AG09309 (cell line): ENCODE data around the gene SH3TC1.

Experiments
- DNase-seq: peaks from one replicate; pipeline ENCODE4 v3.0.0-alpha.2; 2010; ENCODE audit warnings: low read depth
- H3K4me3 ChIP-seq: 2 replicates; pipeline ENCODE4 v1.5.1; 2011; ENCODE audit warnings: mild to moderate bottlenecking, low read depth, low read length, moderate library complexity; ENCODE audit not compliant: control insufficient read depth
- TF ChIP-seq, protein P1 (sequence below): IDR thresholded peaks from 2 replicates; pipeline ENCODE4 v1.5.1; 2011; ENCODE audit warnings: mild to moderate bottlenecking, low read depth, low read length, inconsistent platforms; ENCODE audit not compliant: insufficient read depth, control insufficient read depth; ENCODE audit errors: missing control alignments

Gene SH3TC1

DNA sequence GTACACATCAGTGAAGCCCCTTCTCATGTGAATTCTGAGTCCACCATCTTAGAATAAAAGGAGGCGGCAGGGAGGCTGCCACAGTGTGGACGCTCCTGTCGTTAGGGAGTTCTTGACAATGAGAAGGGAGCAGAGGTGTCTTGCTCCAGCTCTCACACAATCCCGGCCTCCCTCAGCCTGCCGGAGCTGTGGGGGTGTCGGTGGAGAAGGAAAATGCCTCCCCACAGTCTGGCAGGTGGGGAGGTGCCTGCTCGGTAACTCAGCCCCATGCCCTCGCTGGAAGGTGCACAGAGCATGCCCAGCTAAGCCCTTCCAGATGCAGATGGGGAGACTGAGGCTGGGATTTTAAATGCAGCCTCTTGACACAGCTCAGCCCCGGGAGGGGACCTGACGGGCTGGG is 20.0 kb upstream of the SH3TC1 start:
- no peak for DNase-seq
- TF ChIP-seq, protein P1, sequence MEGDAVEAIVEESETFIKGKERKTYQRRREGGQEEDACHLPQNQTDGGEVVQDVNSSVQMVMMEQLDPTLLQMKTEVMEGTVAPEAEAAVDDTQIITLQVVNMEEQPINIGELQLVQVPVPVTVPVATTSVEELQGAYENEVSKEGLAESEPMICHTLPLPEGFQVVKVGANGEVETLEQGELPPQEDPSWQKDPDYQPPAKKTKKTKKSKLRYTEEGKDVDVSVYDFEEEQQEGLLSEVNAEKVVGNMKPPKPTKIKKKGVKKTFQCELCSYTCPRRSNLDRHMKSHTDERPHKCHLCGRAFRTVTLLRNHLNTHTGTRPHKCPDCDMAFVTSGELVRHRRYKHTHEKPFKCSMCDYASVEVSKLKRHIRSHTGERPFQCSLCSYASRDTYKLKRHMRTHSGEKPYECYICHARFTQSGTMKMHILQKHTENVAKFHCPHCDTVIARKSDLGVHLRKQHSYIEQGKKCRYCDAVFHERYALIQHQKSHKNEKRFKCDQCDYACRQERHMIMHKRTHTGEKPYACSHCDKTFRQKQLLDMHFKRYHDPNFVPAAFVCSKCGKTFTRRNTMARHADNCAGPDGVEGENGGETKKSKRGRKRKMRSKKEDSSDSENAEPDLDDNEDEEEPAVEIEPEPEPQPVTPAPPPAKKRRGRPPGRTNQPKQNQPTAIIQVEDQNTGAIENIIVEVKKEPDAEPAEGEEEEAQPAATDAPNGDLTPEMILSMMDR, result no peak
- no peak overlapping the region for H3K4me3 ChIP-seq

DNA sequence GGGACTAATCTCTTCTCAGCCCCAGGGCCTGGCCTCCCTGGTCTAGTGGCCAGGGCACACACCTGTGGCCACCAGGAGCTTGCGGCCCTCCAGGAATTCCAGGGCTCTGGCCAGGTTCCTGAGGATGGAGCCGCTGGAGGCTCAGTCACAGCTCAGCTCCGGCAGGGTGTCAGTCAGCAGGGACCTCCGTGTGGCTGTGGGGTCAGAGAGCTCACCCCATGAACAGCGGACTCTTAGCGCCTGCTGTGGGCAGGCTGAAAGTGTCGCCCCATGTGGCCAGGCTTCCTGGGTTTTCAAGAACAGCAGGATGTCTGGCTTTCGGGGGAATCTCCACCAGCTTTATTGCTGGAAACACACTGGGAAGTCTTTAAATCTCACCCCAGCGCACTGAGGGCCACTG is 19.3 kb upstream of the SH3TC1 start:
- no peak for DNase-seq
- no peak overlapping the region for H3K4me3 ChIP-seq
- TF ChIP-seq, protein P1, result no peak

DNA sequence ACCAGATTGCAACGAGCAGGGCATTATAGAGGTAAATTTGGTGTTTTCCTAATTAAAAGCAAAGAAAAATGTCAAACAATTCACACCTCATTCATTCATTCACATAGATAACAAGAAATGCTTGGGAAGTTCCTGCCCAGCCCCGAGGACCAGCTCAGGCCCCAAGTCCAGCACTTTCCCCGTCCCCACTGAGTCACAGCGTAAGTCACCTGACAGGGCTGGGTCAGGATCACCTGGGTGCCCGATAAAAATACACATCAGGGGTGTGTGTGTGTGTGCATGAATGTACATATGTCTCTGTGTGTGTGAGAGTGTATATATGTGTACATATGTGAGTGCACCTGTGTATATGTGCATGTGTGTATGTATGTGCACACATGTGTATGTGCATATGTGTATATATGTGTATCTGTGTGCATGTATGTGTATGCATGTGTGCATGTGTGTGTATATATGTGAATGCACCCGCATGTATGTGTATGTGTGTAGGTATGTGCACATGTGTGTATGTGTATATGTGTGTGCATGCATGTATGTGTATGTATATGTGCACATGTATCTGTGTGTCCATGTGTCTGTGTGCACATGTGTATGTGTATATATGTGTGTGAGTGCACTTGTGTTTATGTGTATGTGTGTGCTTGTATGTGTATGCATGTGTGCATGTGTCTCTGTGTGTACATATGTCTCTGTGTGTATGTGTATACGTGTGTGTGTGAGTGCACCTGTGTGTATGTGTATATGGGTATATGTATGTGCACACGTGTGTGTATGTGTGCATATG is 18.6 kb upstream of the SH3TC1 start:
- H3K4me3 ChIP-seq, result no peak overlapping the region
- DNase-seq, result no peak
- TF ChIP-seq, protein P1, result no peak

DNA sequence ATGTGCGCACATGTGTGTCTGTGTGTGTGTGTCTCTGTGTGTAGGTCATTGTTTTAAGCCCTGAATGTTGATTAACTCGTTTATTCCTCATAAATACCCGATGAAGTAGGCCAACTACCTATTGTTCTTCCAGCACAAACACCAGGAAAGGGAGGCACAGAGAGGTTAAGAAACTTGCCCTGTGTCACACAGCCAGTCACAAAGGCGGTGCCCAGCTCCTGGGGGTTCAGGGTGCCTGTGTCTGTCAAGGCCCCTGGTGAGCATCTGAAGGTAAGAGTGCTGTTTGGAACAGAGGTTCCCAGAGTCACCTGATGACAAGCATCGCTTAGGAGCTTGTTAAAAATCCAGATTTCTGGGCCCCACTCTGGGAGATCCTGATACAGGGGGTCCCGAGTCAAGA is 18.0 kb upstream of the SH3TC1 start:
- no peak for DNase-seq
- H3K4me3 ChIP-seq, result no peak overlapping the region
- TF ChIP-seq, protein P1, result no peak

DNA sequence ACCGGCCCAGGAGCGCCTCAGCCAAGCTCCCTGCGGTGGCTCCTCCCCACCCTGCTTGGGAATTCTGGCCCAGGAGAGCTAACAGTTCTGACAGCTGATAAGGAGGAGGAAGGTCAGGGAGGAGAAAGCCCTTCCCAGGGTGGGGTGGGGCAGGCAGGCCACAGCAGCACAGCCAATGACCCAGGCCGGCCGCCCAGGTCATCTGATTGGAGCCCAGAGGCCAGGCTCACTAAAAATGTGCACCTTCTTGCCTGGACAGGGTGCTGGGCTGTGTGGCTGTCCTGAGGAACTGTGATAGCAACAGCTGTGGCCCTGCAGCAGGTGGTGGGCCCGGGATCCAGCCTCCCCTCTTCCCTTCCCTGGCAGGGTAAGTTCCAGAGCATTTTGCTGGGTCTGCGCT is 17.2 kb upstream of the SH3TC1 start:
- TF ChIP-seq, protein P1, result no peak
- no peak overlapping the region for H3K4me3 ChIP-seq
- DNase-seq, result no peak

DNA sequence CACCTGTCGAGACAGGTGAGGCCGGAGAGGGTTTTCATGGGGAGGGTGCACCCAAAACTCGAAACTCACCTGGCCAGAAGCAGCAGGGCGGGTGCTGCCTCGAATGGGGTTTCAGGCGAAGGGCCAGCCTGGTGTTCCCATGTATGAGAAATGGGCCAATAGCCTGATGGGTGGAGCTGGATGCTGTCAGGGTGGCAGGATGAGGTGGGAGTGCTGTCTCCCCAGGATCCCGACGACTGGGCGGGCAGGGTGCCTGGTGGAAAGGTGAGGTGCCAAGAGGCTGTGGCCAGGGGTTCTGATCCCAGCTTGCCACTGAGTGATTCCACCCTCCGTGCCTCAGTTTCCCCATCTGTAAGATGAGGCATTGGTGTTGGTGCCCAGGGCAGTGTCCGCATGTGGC is 16.8 kb upstream of the SH3TC1 start:
- H3K4me3 ChIP-seq, result no peak overlapping the region
- DNase-seq, result no peak
- TF ChIP-seq, protein P1, result no peak
